ENCODE data around the gene ANKMY2. TPM values are rescaled to one million over a fixed set of nuclear protein-coding genes. Genes with fewer than 3 reads are reported as not detected.
A peak's percentile ranks its signal among the peaks of the same experiment; 100 is the strongest.

ANKMY2 gene
- total and polyA plus RNA-seq, 2 donors (not counting 1 experiment from before 2014, with no cell fraction given), result 34.3 to 50.4 TPM

- H3K27ac ChIP-seq (ENCODE audit: insufficient read depth, low read length), result no peak overlapping the region
- H3K4me1 ChIP-seq (ENCODE audit: control insufficient read depth, extremely low read depth, insufficient read depth, low read length), result peaks cover 5% of the 10 kb centered on the region
- H3K9ac ChIP-seq (ENCODE audit: insufficient read depth, low read length), result no peak overlapping the region
- no peak overlapping the region for H3K4me2 ChIP-seq (ENCODE audit: extremely low read depth, insufficient read depth, low read length)
- H2AFZ ChIP-seq (ENCODE audit: low read length), result no peak overlapping the region
- no peaks in the 10 kb centered on the region for H3K27me3 ChIP-seq (ENCODE audit: control insufficient read depth, insufficient read depth, low read length)
- H3K9me3 ChIP-seq (ENCODE audit: control insufficient read depth, insufficient read depth, low read depth, low read length), result no peaks in the 10 kb centered on the region
- TF ChIP-seq CTCF (conservative IDR thresholded peaks at IDR 0.05 in 1 of 2, IDR thresholded peaks at IDR 0.05 in 1 of 2; ENCODE audit: low read depth in 1 of 2, low read length in 2 of 2), result no peak
- TF ChIP-seq EZH2 (IDR thresholded peaks at IDR 0.05; ENCODE audit: low read length, missing control alignments), result no peak
- no peaks in the 10 kb centered on the region for H3K36me3 ChIP-seq (ENCODE audit: control insufficient read depth, insufficient read depth, low read length)
- peaks cover 7% of the 10 kb centered on the region for H3K79me2 ChIP-seq (ENCODE audit: control insufficient read depth, insufficient read depth, low read length)
- peak in 1 of 2 donors; percentile 71 for DNase-seq (ENCODE audit: low read depth in 2 of 2)
- H3K4me3 ChIP-seq (replicated peaks in 1 of 4; ENCODE audit: control extremely low read depth in 1 of 4, insufficient read depth in 1 of 4, low read depth in 3 of 4, low read length in 4 of 4), result peak overlapping the region in 1 of 4 experiments; percentile 14
- no peaks in the 10 kb centered on the region for H4K20me1 ChIP-seq (ENCODE audit: control insufficient read depth, extremely low read depth, insufficient read depth, low read length)
Measured at GRCh38 chr7:16634271-16634738, 11.2 kb downstream of the ANKMY2 start.

GRCh38 chr7:16630654-16631053 lies 14.9 kb downstream of the ANKMY2 start:
- DNase-seq (ENCODE audit: low read depth in 2 of 2), result no peak
- Histone ChIP-seq H3K79me2 (ENCODE audit: control insufficient read depth, insufficient read depth, low read length) (no peaks in the 10 kb centered on the region), H3K27ac (ENCODE audit: insufficient read depth, low read length) (no peak overlapping the region), H4K20me1 (ENCODE audit: control insufficient read depth, extremely low read depth, insufficient read depth, low read length) (no peaks in the 10 kb centered on the region), H3K9ac (ENCODE audit: insufficient read depth, low read length) (no peak overlapping the region), H3K4me3 (replicated peaks in 1 of 4; ENCODE audit: control extremely low read depth in 1 of 4, insufficient read depth in 1 of 4, low read depth in 3 of 4, low read length in 4 of 4) (no peak overlapping the region), H3K4me1 (ENCODE audit: control insufficient read depth, extremely low read depth, insufficient read depth, low read length) (no peaks in the 10 kb centered on the region), H3K27me3 (ENCODE audit: control insufficient read depth, insufficient read depth, low read length) (no peaks in the 10 kb centered on the region), H3K4me2 (ENCODE audit: extremely low read depth, insufficient read depth, low read length) (no peak overlapping the region), H3K9me3 (ENCODE audit: control insufficient read depth, insufficient read depth, low read depth, low read length) (no peaks in the 10 kb centered on the region), H2AFZ (ENCODE audit: low read length) (no peak overlapping the region), H3K36me3 (ENCODE audit: control insufficient read depth, insufficient read depth, low read length) (no peaks in the 10 kb centered on the region)
- TF ChIP-seq EZH2 (IDR thresholded peaks at IDR 0.05; ENCODE audit: low read length, missing control alignments) (no peak), CTCF (conservative IDR thresholded peaks at IDR 0.05 in 1 of 2, IDR thresholded peaks at IDR 0.05 in 1 of 2; ENCODE audit: low read depth in 1 of 2, low read length in 2 of 2) (no peak)

GRCh38 chr7:16627236-16627635 lies 18.3 kb downstream of the ANKMY2 start:
- DNase-seq (ENCODE audit: low read depth in 2 of 2), result peak; percentile 18 to 72
- H3K4me1 ChIP-seq (ENCODE audit: control insufficient read depth, extremely low read depth, insufficient read depth, low read length), result no peaks in the 10 kb centered on the region
- no peak overlapping the region for H2AFZ ChIP-seq (ENCODE audit: low read length)
- no peaks in the 10 kb centered on the region for H3K79me2 ChIP-seq (ENCODE audit: control insufficient read depth, insufficient read depth, low read length)
- no peak overlapping the region for H3K9ac ChIP-seq (ENCODE audit: insufficient read depth, low read length)
- TF ChIP-seq CTCF (conservative IDR thresholded peaks at IDR 0.05 in 1 of 2, IDR thresholded peaks at IDR 0.05 in 1 of 2; ENCODE audit: low read depth in 1 of 2, low read length in 2 of 2), result no peak
- no peak for TF ChIP-seq EZH2 (IDR thresholded peaks at IDR 0.05; ENCODE audit: low read length, missing control alignments)
- H3K9me3 ChIP-seq (ENCODE audit: control insufficient read depth, insufficient read depth, low read depth, low read length), result no peaks in the 10 kb centered on the region
- H3K36me3 ChIP-seq (ENCODE audit: control insufficient read depth, insufficient read depth, low read length), result peaks cover 3% of the 10 kb centered on the region
- no peak overlapping the region for H3K27ac ChIP-seq (ENCODE audit: insufficient read depth, low read length)
- peak overlapping the region; percentile 23 for H3K4me2 ChIP-seq (ENCODE audit: extremely low read depth, insufficient read depth, low read length)
- no peaks in the 10 kb centered on the region for H4K20me1 ChIP-seq (ENCODE audit: control insufficient read depth, extremely low read depth, insufficient read depth, low read length)
- H3K27me3 ChIP-seq (ENCODE audit: control insufficient read depth, insufficient read depth, low read length), result no peaks in the 10 kb centered on the region
- no peak overlapping the region for H3K4me3 ChIP-seq (replicated peaks in 1 of 4; ENCODE audit: control extremely low read depth in 1 of 4, insufficient read depth in 1 of 4, low read depth in 3 of 4, low read length in 4 of 4)
